OCI-LY7 (cell line): ENCODE data around the gene CLDN4. TPM values are rescaled to one million over a fixed set of nuclear protein-coding genes. Genes with fewer than 3 reads are reported as not detected.

ENCODE experiments used
- total RNA-seq, 2 experiments: library from RNA; depleted of rRNA in 1 of 2; stranded (reverse); fragments of >200 nt in 1 of 2; shearing (Covaris generic) in 1 of 2; gene quantifications; 2 replicates each; pipeline ENCODE4 v1.2.3, GENCODE V29; 2014 to 2022

Gene CLDN4
- total RNA-seq, 2 experiments from 2014 or later, result 0.13 to 1.0 TPM

Other genes starting within 250 kb of the CLDN4 start
- gene MLXIPL, start 206.5 kb upstream of the CLDN4 start, total RNA-seq (2014; rRNA removed; shearing (Covaris generic)), result not detected in 2 replicates
- not detected in 2 replicates for gene MLXIPL, start 206.5 kb upstream of the CLDN4 start, total RNA-seq (2022)
- 2.4 and 5.3 TPM in 2 replicates for gene VPS37D, start 163.2 kb upstream of the CLDN4 start, total RNA-seq (2014; rRNA removed; shearing (Covaris generic))
- gene VPS37D, start 163.2 kb upstream of the CLDN4 start, total RNA-seq (2022), result 5.2 and 5.3 TPM in 2 replicates
- gene DNAJC30, start 147.5 kb upstream of the CLDN4 start, total RNA-seq (2014; rRNA removed; shearing (Covaris generic)), result 4.0 and 5.9 TPM in 2 replicates
- 11.8 and 13.7 TPM in 2 replicates for gene DNAJC30, start 147.5 kb upstream of the CLDN4 start, total RNA-seq (2022)
- 58.1 and 65.0 TPM in 2 replicates for gene BUD23, start 147.4 kb upstream of the CLDN4 start, total RNA-seq (2014; rRNA removed; shearing (Covaris generic))
- gene BUD23, start 147.4 kb upstream of the CLDN4 start, total RNA-seq (2022), result 75.8 and 91.1 TPM in 2 replicates
- gene STX1A, start 111.3 kb upstream of the CLDN4 start, total RNA-seq (2014; rRNA removed; shearing (Covaris generic)), result 5.3 and 11.3 TPM in 2 replicates
- gene STX1A, start 111.3 kb upstream of the CLDN4 start, total RNA-seq (2022), result 5.7 TPM in 2 replicates
- 25.8 and 27.4 TPM in 2 replicates for gene ABHD11, start 92.2 kb upstream of the CLDN4 start, total RNA-seq (2014; rRNA removed; shearing (Covaris generic))
- gene ABHD11, start 92.2 kb upstream of the CLDN4 start, total RNA-seq (2022), result 27.5 and 30.5 TPM in 2 replicates
- gene CLDN3, start 60.7 kb upstream of the CLDN4 start, total RNA-seq (2014; rRNA removed; shearing (Covaris generic)), result not detected in 2 replicates
- gene CLDN3, start 60.7 kb upstream of the CLDN4 start, total RNA-seq (2022), result not detected in 2 replicates
- gene METTL27, start 11.5 kb downstream of the CLDN4 start, total RNA-seq (2014; rRNA removed; shearing (Covaris generic)), result 0.92 and 3.1 TPM in 2 replicates
- gene METTL27, start 11.5 kb downstream of the CLDN4 start, total RNA-seq (2022), result 2.1 and 2.3 TPM in 2 replicates
- gene TMEM270, start 30.2 kb downstream of the CLDN4 start, total RNA-seq (2014; rRNA removed; shearing (Covaris generic)), result not detected in 2 replicates
- gene TMEM270, start 30.2 kb downstream of the CLDN4 start, total RNA-seq (2022), result not detected in 2 replicates
- not detected in 2 replicates for gene ELN, start 197.2 kb downstream of the CLDN4 start, total RNA-seq (2014; rRNA removed; shearing (Covaris generic))
- not detected in 2 replicates for gene ELN, start 197.2 kb downstream of the CLDN4 start, total RNA-seq (2022)